GM23248 (cell line): ENCODE data around the gene YARS2. TPM values are rescaled to one million over a fixed set of nuclear protein-coding genes. Genes with fewer than 3 reads are reported as not detected.

Source experiments
- DNase-seq: peaks from one replicate; pipeline ENCODE4 v3.0.0-alpha.2; 2015
- H2AFZ ChIP-seq: fragments of 200-600 bp; sonication (generic); 2 replicates; pipeline ENCODE4 v1.6.1; 2016; ENCODE audit warnings: antibody characterized with exemption
- H3F3A ChIP-seq: fragments of 200-600 bp; sonication (generic); 2 replicates; pipeline ENCODE4 v1.6.1; 2016; ENCODE audit warnings: mild to moderate bottlenecking, antibody characterized with exemption, mixed run types; ENCODE audit not compliant: insufficient read depth
- H3K27ac ChIP-seq: fragments of 200-600 bp; sonication (generic); 2 replicates; pipeline ENCODE4 v1.5.1; 2016; ENCODE audit warnings: mild to moderate bottlenecking
- H3K27me3 ChIP-seq: fragments of 200-600 bp; sonication (generic); replicated peaks from 2 replicates; pipeline ENCODE4 v1.6.1; 2016; ENCODE audit warnings: mild to moderate bottlenecking; ENCODE audit not compliant: insufficient read depth
- H3K36me3 ChIP-seq: fragments of 200-600 bp; sonication (generic); 2 replicates; pipeline ENCODE4 v1.6.1; 2016; ENCODE audit warnings: low read depth, mild to moderate bottlenecking
- H3K4me1 ChIP-seq: fragments of 200-600 bp; sonication (generic); 2 replicates; pipeline ENCODE4 v1.6.1; 2016; ENCODE audit warnings: mild to moderate bottlenecking; ENCODE audit not compliant: insufficient read depth
- H3K4me2 ChIP-seq: fragments of 200-600 bp; sonication (generic); one replicate; pipeline ENCODE4 v1.6.1; 2016; ENCODE audit warnings: mild to moderate bottlenecking; ENCODE audit not compliant: unreplicated experiment
- H3K4me3 ChIP-seq: fragments of 200-600 bp; sonication (generic); 2 replicates; pipeline ENCODE4 v1.5.1; 2016; ENCODE audit warnings: mild to moderate bottlenecking
- H3K79me2 ChIP-seq: fragments of 200-600 bp; sonication (generic); 2 replicates; pipeline ENCODE4 v1.6.1; 2016; ENCODE audit warnings: mild to moderate bottlenecking; ENCODE audit not compliant: insufficient read depth
- H3K9ac ChIP-seq: fragments of 200-600 bp; sonication (generic); 2 replicates; pipeline ENCODE4 v1.6.1; 2016; ENCODE audit warnings: mild to moderate bottlenecking
- H3K9me2 ChIP-seq: fragments of 200-600 bp; sonication (generic); 2 replicates; pipeline ENCODE4 v1.6.1; 2016; ENCODE audit warnings: mixed run types, mild to moderate bottlenecking, moderate library complexity; ENCODE audit not compliant: insufficient read depth
- H3K9me3 ChIP-seq: fragments of 200-600 bp; sonication (generic); one replicate; pipeline ENCODE4 v1.6.1; 2017; ENCODE audit warnings: low read depth
- H4K20me1 ChIP-seq: fragments of 200-600 bp; sonication (generic); 2 replicates; pipeline ENCODE4 v1.6.0; 2016; ENCODE audit not compliant: insufficient read depth
- EZH2 ChIP-seq: fragments of 200-600 bp; sonication (generic); IDR thresholded peaks from 2 replicates; pipeline ENCODE4 v1.6.1; 2018; ENCODE audit warnings: antibody characterized with exemption, mild to moderate bottlenecking; ENCODE audit not compliant: insufficient read depth, poor library complexity, severe bottlenecking
- EZH2phosphoT487 ChIP-seq: fragments of 200-600 bp; sonication (generic); IDR thresholded peaks from 2 replicates; pipeline ENCODE4 v1.6.1; 2018; ENCODE audit warnings: antibody characterized with exemption, moderate library complexity, mild to moderate bottlenecking, low read depth; ENCODE audit not compliant: insufficient read depth
- WGBS, 2 experiments: methylation state at CpG; one replicate each; pipeline ENCODE4 v1.1.6; 2015 to 2017; ENCODE audit warnings: low lambda C conversion rate in 2 of 2, low coverage in 1 of 2; ENCODE audit errors: missing lambda C conversion rate in 2 of 2; 5-methylcytosine and 5-hydroxymethylcytosine counted together
- in situ Hi-C: fragments of 300-500 bp; cut with MboI; formaldehyde crosslinking; loops from 2 replicates; pipeline ENCODE4 v1.15.0; 2020
- polyA plus RNA-seq: library from polyadenylated mRNA; unstranded; fragments of >200 nt; fragmentation: Nextera tagmentation; extraction: Ambion mirVana; gene quantifications from 2 replicates; pipeline ENCODE4 v1.2.1, GENCODE V29; 2016
- total RNA-seq: library from RNA; depleted of rRNA; stranded (reverse); fragments of >200 nt; shearing (Covaris generic); gene quantifications from 2 replicates; pipeline ENCODE4 v1.2.3, GENCODE V29; 2014

Gene YARS2
- total and polyA plus RNA-seq, 2 experiments from 2014 or later: 30.8 to 33.1 TPM

GRCh38 chr12:32770141-32770540 is 14.4 kb upstream of the YARS2 start:
- no peak for DNase-seq
- Histone ChIP-seq H3K9me2 (no peaks in the 10 kb centered on the region), H3K36me3 (no peaks in the 10 kb centered on the region), H3K27ac (no peak overlapping the region), H3K4me1 (no peaks in the 10 kb centered on the region), H2AFZ (no peak overlapping the region), H3K9me3 (no peaks in the 10 kb centered on the region), H3F3A (no peaks in the 10 kb centered on the region), H3K4me3 (no peak overlapping the region), H3K27me3 (no peaks in the 10 kb centered on the region), H3K79me2 (no peaks in the 10 kb centered on the region), H3K4me2 (no peak overlapping the region), H4K20me1 (no peaks in the 10 kb centered on the region), H3K9ac (no peak overlapping the region)
- TF ChIP-seq EZH2phosphoT487 (no peak), EZH2 (no peak)
- in situ Hi-C loops: loop anchor here (25.0 kb wide), 1 partner anchor 667 kb away; the partner anchor contains the start of gene SYT10
- 31 to 52% methylated on average over 1 of the region's 1 CpG for whole genome bisulfite sequencing, 2 experiments

GRCh38 chr12:32768518-32768917 is 12.8 kb upstream of the YARS2 start:
- TF ChIP-seq EZH2 (no peak), EZH2phosphoT487 (no peak)
- Histone ChIP-seq H3K27ac (no peak overlapping the region), H3K4me2 (no peak overlapping the region), H3K9ac (no peak overlapping the region), H3K36me3 (no peaks in the 10 kb centered on the region), H3K4me1 (no peaks in the 10 kb centered on the region), H3K9me2 (no peaks in the 10 kb centered on the region), H4K20me1 (no peaks in the 10 kb centered on the region), H3F3A (no peaks in the 10 kb centered on the region), H3K9me3 (no peaks in the 10 kb centered on the region), H3K27me3 (no peaks in the 10 kb centered on the region), H2AFZ (no peak overlapping the region), H3K79me2 (no peaks in the 10 kb centered on the region), H3K4me3 (no peak overlapping the region)
- in situ Hi-C loops: loop anchor here (10.0 to 25.0 kb wide), 2 partner anchors 669 to 1236 kb away; partner anchors contain the start of gene SYT10
- no peak for DNase-seq
- WGBS, 2 experiments: 38 to 50% methylated on average over 3 to 4 of the region's 4 CpGs

DNA sequence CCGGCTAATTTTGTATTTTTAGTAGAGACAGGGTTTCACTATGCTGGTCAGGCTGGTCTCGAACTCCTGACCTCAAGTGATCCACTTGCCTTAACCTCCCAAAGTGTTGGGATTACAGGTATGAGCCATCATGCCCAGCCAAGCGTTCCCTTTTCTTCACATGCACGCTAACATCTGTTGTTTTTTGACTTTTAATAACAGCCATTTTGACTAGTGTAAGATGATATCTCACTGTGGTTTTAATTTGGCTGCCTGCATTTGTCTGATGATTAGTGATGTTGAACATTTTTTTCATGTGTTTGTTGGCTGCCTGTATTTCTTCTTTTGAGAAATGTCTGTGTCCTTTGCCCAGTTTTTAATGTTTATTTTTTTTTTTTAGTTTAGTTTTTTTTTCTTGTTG is 10.2 kb upstream of the YARS2 start:
- H3K4me2 ChIP-seq: no peak overlapping the region
- H3K27me3 ChIP-seq: peaks cover 4% of the 10 kb centered on the region; the same call in 1 of the 2 replicates
- WGBS, 2 experiments: 42 to 43% methylated on average over 4 of the region's 4 CpGs
- no peaks in the 10 kb centered on the region for H3F3A ChIP-seq
- no peak overlapping the region for H3K27ac ChIP-seq
- no peak overlapping the region for H3K9ac ChIP-seq
- H3K9me2 ChIP-seq: no peaks in the 10 kb centered on the region
- in situ Hi-C loops: loop anchor here (10.0 to 25.0 kb wide), 2 partner anchors 671 to 1239 kb away; partner anchors contain the start of gene SYT10
- H3K36me3 ChIP-seq: no peaks in the 10 kb centered on the region
- H4K20me1 ChIP-seq: no peaks in the 10 kb centered on the region
- H3K4me3 ChIP-seq: no peak overlapping the region
- no peaks in the 10 kb centered on the region for H3K79me2 ChIP-seq
- H3K9me3 ChIP-seq: no peaks in the 10 kb centered on the region
- H2AFZ ChIP-seq: no peak overlapping the region
- DNase-seq: no peak
- TF ChIP-seq EZH2phosphoT487 (no peak), EZH2 (no peak)
- H3K4me1 ChIP-seq: no peaks in the 10 kb centered on the region

DNA sequence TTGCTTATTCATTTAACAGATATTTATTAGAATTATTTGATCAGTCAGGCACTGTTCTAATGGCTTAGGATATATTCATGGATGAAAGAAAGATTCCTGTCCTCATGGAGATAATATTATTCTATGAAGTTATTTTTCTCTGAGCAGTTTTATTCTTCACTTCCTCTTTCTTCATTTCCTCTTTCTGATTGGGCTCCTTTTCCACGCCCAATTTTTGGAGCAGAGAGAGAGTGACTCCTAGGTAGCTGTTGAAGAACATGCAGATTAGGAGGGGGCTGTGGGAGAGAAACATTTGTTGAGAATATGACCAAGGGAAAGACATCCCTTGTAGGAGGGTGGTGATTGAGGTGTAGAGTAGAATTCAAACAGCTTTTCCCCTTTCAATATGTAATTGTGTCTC is 6.0 kb upstream of the YARS2 start:
- Histone ChIP-seq H3K9me3 (no peaks in the 10 kb centered on the region), H3K9ac (no peak overlapping the region), H3K4me2 (no peak overlapping the region), H3K27me3 (peaks cover 4% of the 10 kb centered on the region; the same call in 1 of the 2 replicates), H3F3A (no peaks in the 10 kb centered on the region), H4K20me1 (no peaks in the 10 kb centered on the region), H3K27ac (no peak overlapping the region), H3K4me1 (no peaks in the 10 kb centered on the region), H3K4me3 (no peak overlapping the region), H3K9me2 (no peaks in the 10 kb centered on the region), H3K79me2 (no peaks in the 10 kb centered on the region), H2AFZ (peak overlapping the region; percentile 24; the same call in 1 of the 2 replicates), H3K36me3 (no peaks in the 10 kb centered on the region)
- TF ChIP-seq EZH2 (no peak), EZH2phosphoT487 (no peak)
- 0% methylated on average over 1 of the region's 1 CpG for WGBS, 2 experiments
- no peak for DNase-seq
- in situ Hi-C loops: loop anchor here (10.0 to 25.0 kb wide), 2 partner anchors 676 to 1243 kb away; partner anchors contain the start of gene SYT10

DNA sequence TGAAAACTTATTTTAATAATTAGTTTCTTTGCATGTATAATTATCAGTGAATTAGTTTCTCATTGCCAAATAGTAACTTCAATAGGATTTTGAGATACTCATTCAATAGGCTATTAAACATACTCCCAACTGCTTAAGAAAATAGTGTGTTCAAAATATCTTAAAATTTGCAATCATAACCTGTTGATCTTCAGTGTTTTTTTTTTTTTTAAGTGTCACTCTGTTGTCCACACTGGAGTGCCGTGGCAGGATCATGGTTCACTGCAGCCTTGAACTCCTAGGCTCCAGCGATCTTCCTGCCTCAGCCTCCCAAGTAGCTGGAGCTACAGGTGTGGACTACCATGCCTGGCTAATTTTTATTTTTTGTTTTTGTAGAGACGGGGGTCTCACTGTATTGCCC is 1.5 kb upstream of the YARS2 start:
- Histone ChIP-seq H3K4me3 (no peak overlapping the region), H3K27me3 (peaks cover 4% of the 10 kb centered on the region; the same call in 1 of the 2 replicates), H3K9me2 (no peaks in the 10 kb centered on the region), H3K27ac (no peak overlapping the region), H2AFZ (no peak overlapping the region), H3K9me3 (no peaks in the 10 kb centered on the region), H4K20me1 (no peaks in the 10 kb centered on the region), H3K36me3 (peaks cover 11% of the 10 kb centered on the region), H3K4me2 (no peak overlapping the region), H3K9ac (no peak overlapping the region), H3F3A (peaks cover 10% of the 10 kb centered on the region), H3K79me2 (peaks cover 27% of the 10 kb centered on the region), H3K4me1 (peaks cover 16% of the 10 kb centered on the region; the same call in 1 of the 2 replicates)
- no peak for DNase-seq
- TF ChIP-seq EZH2phosphoT487 (no peak), EZH2 (no peak)
- 76 to 77% methylated on average over 3 of the region's 3 CpGs for WGBS, 2 experiments
- in situ Hi-C loops: loop anchor here (25.0 kb wide), 1 partner anchor 680 kb away; the partner anchor contains the start of gene SYT10
